OCI-LY1 (cell line): Measurements from ENCODE around the gene XYLB.

Experiments
- EZH2 ChIP-seq: fragments of 200-600 bp; sonication (generic), shearing (Covaris generic); IDR thresholded peaks from 2 replicates; pipeline ENCODE4 v1.8.0; 2017; ENCODE audit warnings: borderline replicate concordance, mixed run types, mild to moderate bottlenecking, antibody characterized with exemption, low read length, moderate library complexity, mixed read lengths
- TF ChIP-seq, protein P1 (sequence below): fragments of 200-600 bp; sonication (generic), shearing (Covaris generic); IDR thresholded peaks from 2 replicates; pipeline ENCODE4 v1.5.1; 2017; ENCODE audit warnings: mild to moderate bottlenecking, antibody characterized with exemption, low read length, moderate library complexity, mixed read lengths

DNA sequence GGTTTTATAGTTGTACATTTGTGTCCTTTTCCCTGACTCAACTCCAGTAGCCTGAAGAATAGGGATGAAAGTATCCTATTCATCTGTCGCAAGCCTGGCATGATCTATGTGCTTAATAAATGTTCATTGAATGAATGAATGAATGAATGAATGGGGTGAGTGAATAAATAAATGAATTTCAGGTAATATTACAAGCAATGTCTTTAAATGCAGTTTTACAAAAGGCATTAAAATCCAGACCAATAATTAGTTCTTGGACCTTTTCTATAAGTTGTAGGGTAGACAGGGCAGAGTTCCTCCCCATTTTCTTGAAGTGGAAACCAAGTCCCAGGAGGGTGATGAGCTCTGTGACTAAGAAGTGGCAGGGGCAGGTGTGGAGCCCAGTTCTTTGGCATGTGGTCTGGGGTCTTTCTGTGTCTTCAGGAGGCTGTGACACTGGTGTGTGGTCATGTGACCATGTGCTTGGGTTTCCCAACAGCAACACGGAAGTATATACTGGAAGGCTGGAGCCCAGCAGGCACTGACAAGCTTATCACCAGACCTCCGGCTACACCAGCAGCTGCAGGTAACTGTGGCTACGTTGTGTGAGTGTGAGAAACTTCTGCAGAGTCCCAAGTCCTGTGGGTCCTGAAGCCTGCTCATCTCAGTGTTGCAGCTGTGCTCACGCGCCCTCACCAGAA lies 18.3 kb downstream of the XYLB start:
- TF ChIP-seq EZH2 = no peak
- TF ChIP-seq, protein P1, sequence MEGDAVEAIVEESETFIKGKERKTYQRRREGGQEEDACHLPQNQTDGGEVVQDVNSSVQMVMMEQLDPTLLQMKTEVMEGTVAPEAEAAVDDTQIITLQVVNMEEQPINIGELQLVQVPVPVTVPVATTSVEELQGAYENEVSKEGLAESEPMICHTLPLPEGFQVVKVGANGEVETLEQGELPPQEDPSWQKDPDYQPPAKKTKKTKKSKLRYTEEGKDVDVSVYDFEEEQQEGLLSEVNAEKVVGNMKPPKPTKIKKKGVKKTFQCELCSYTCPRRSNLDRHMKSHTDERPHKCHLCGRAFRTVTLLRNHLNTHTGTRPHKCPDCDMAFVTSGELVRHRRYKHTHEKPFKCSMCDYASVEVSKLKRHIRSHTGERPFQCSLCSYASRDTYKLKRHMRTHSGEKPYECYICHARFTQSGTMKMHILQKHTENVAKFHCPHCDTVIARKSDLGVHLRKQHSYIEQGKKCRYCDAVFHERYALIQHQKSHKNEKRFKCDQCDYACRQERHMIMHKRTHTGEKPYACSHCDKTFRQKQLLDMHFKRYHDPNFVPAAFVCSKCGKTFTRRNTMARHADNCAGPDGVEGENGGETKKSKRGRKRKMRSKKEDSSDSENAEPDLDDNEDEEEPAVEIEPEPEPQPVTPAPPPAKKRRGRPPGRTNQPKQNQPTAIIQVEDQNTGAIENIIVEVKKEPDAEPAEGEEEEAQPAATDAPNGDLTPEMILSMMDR = no peak
